Choroid plexus epithelial cell (primary cell): ENCODE results near the gene PPP6R3.

ENCODE experiments used
- DNase-seq: peaks from one replicate; pipeline ENCODE4 v3.0.0-alpha.2; 2010; ENCODE audit warnings: low read depth
- H3K4me3 ChIP-seq: 2 replicates; pipeline ENCODE4 v1.5.1; 2011; ENCODE audit warnings: low read depth, mild to moderate bottlenecking, control low read depth, low read length, moderate library complexity
- TF ChIP-seq, protein P1 (sequence below): conservative IDR thresholded peaks from 2 replicates; pipeline ENCODE4 v1.5.1; 2011; ENCODE audit warnings: low read depth, mild to moderate bottlenecking, control low read depth, inconsistent platforms, low read length, moderate library complexity

Gene PPP6R3

GRCh38 chr11:68657021-68657780 lies 196.6 kb downstream of the PPP6R3 start:
- TF ChIP-seq, protein P1, sequence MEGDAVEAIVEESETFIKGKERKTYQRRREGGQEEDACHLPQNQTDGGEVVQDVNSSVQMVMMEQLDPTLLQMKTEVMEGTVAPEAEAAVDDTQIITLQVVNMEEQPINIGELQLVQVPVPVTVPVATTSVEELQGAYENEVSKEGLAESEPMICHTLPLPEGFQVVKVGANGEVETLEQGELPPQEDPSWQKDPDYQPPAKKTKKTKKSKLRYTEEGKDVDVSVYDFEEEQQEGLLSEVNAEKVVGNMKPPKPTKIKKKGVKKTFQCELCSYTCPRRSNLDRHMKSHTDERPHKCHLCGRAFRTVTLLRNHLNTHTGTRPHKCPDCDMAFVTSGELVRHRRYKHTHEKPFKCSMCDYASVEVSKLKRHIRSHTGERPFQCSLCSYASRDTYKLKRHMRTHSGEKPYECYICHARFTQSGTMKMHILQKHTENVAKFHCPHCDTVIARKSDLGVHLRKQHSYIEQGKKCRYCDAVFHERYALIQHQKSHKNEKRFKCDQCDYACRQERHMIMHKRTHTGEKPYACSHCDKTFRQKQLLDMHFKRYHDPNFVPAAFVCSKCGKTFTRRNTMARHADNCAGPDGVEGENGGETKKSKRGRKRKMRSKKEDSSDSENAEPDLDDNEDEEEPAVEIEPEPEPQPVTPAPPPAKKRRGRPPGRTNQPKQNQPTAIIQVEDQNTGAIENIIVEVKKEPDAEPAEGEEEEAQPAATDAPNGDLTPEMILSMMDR = no peak
- no peak for DNase-seq
- H3K4me3 ChIP-seq = no peak overlapping the region

DNA sequence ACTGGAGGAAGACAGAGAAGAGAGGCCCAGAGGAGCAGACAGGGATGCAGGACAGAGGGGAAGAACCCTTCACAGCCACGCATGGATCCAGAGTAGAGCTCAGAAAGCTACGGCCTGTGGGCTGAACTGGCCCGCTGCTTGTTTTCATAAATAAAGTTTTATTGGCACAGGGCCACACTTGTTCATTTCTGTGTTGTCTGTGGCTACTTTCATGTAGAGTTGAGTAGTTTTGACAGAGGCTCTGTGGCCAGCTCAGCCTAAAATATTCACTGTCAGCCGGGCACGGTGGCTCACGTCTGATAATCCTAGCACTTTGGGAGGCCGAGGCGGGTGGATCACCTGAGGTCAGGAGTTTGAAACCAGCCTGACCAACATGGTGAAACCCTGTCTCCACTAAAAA lies 197.5 kb downstream of the PPP6R3 start:
- H3K4me3 ChIP-seq = no peak overlapping the region
- TF ChIP-seq, protein P1 = no peak
- DNase-seq = peak; percentile 44

DNA sequence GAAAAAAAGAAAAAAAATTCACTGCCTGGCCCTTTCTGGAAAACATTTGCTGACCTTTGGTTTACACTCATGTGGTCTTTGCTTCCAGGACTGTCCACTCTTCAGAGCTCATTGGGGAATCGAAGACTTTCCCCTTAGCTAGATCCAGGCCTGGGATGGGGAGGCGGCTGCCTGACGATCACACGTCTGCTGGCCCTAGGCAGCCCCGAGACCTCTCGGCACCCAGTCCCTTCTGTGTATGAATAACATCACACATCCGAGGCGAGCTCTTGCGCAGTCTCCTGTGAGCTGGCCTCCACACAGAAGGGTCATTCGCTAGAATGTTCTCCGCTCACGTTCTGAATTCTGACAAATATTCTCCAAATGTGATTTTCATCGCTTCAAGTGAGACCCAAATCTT lies 198.1 kb downstream of the PPP6R3 start:
- no peak overlapping the region for H3K4me3 ChIP-seq
- peak; percentile 94 for DNase-seq
- TF ChIP-seq, protein P1 = no peak

- TF ChIP-seq, protein P1 = no peak
- peak overlapping the region; percentile 20 for H3K4me3 ChIP-seq
- peak; percentile 100 for DNase-seq
Measured at GRCh38 chr11:68659158-68659921, 198.8 kb downstream of the PPP6R3 start.

DNA sequence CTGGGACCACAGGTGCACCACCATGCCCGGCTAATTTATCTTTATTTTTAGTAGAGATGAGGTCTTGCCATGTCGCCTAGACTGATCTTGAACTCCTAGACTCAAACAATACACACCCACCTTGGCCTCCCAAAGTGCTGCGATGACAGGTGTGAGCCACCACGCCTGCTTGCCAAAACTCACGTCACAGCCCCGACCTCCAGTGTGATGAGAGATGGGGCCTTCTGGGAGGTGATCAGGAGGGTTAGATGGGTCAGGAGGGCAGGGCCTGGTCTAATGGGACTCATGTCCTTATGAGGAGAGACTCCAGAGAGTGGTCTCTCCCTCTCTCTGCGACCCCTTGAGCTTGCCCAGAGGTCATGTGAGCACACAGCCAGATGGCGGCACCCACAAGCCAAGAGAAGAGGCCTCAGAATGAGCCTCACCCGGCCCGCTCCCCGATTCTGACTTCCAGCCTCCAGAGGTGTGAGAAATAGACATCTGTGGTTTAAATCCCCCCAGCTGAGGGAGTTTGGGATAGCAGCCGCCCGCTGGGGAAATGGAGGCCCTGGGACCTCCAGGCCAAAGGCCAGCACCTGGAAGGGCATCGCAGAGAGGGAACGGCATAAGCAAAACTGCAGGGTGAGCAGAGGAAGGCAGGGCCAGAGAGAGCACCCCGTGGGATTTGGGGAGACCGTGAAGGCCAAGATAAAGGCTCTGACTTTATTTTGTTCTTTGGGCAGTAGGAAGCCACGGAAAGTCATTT lies 199.7 kb downstream of the PPP6R3 start:
- TF ChIP-seq, protein P1 = no peak
- H3K4me3 ChIP-seq = no peak overlapping the region
- no peak for DNase-seq

GRCh38 chr11:68661014-68661413 lies 200.5 kb downstream of the PPP6R3 start:
- TF ChIP-seq, protein P1 = no peak
- H3K4me3 ChIP-seq = no peak overlapping the region
- no peak for DNase-seq
